HL-60 (cell line): ENCODE results near the gene PDZD8.

Experiments
- CTCF ChIP-seq: IDR thresholded peaks from one replicate; pipeline ENCODE4 v1.5.1; 2011; ENCODE audit warnings: low read length, control low read depth, inconsistent platforms; ENCODE audit not compliant: insufficient read depth
- POLR2AphosphoS5 ChIP-seq: IDR thresholded peaks from 2 replicates; pipeline ENCODE4 v1.6.1; 2012; ENCODE audit warnings: low read depth

- TF ChIP-seq CTCF (no peak), POLR2AphosphoS5 (no peak)
Measured at GRCh38 chr10:117360016-117360415, 15.2 kb downstream of the PDZD8 start.
